ENCODE measurements around the gene ANKRD40.

GRCh38 chr17:50653738-50654137 lies 54.0 kb downstream of the ANKRD40 start:
- TF ChIP-seq RAD21 (IDR thresholded peaks at IDR 0.05) (no peak), EGR1 (IDR thresholded peaks at IDR 0.05; ENCODE audit: low read depth in 2 of 2) (no peak), GABPA (IDR thresholded peaks at IDR 0.05 in 1 of 2, conservative IDR thresholded peaks at IDR 0.05 in 1 of 2) (no peak), JUND (IDR thresholded peaks at IDR 0.05) (no peak), TAF1 (conservative IDR thresholded peaks at IDR 0.05) (no peak), RXRA (IDR thresholded peaks at IDR 0.05) (no peak), YY1 (IDR thresholded peaks at IDR 0.05) (no peak)
- TF ChIP-seq, protein P1, sequence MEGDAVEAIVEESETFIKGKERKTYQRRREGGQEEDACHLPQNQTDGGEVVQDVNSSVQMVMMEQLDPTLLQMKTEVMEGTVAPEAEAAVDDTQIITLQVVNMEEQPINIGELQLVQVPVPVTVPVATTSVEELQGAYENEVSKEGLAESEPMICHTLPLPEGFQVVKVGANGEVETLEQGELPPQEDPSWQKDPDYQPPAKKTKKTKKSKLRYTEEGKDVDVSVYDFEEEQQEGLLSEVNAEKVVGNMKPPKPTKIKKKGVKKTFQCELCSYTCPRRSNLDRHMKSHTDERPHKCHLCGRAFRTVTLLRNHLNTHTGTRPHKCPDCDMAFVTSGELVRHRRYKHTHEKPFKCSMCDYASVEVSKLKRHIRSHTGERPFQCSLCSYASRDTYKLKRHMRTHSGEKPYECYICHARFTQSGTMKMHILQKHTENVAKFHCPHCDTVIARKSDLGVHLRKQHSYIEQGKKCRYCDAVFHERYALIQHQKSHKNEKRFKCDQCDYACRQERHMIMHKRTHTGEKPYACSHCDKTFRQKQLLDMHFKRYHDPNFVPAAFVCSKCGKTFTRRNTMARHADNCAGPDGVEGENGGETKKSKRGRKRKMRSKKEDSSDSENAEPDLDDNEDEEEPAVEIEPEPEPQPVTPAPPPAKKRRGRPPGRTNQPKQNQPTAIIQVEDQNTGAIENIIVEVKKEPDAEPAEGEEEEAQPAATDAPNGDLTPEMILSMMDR (IDR thresholded peaks at IDR 0.05; ENCODE audit: low read depth, low read length, missing input control) = no peak
- TF ChIP-seq, protein P2, sequence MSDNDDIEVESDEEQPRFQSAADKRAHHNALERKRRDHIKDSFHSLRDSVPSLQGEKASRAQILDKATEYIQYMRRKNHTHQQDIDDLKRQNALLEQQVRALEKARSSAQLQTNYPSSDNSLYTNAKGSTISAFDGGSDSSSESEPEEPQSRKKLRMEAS (IDR thresholded peaks at IDR 0.05) = no peak

Data from liver (tissue), 3 donors.